ENCODE measurements around the gene DPF3.

The DPF3 gene

GRCh38 chr14:72708708-72709475, 185.0 kb downstream of the DPF3 start:
- Mint-ChIP-seq H3K27me3 (no peaks in the 10 kb centered on the region), H3K9me3 (no peaks in the 10 kb centered on the region), H3K27ac (no peak overlapping the region), H3K4me1 (peaks cover 19 to 24% of the 10 kb centered on the region in 2 donors), H3K36me3 (peaks cover 5 to 16% of the 10 kb centered on the region in 2 donors), H3K4me3 (no peak overlapping the region)
- DNase-seq = no peak
- ATAC-seq (replicated peaks) = no peak

GRCh38 chr14:72708222-72708621, 185.7 kb downstream of the DPF3 start:
- DNase-seq (no peak), ATAC-seq (replicated peaks) (no peak)
- no peak overlapping the region for H3K4me3 Mint-ChIP-seq
- H3K9me3 Mint-ChIP-seq = no peaks in the 10 kb centered on the region
- peaks cover 5 to 16% of the 10 kb centered on the region in 2 donors for H3K36me3 Mint-ChIP-seq
- H3K27ac Mint-ChIP-seq = no peak overlapping the region
- H3K4me1 Mint-ChIP-seq = peaks cover 15 to 18% of the 10 kb centered on the region in 2 donors
- no peaks in the 10 kb centered on the region for H3K27me3 Mint-ChIP-seq

GRCh38 chr14:72706485-72706884, 187.4 kb downstream of the DPF3 start:
- no peaks in the 10 kb centered on the region for H3K27me3 Mint-ChIP-seq
- no peak for DNase-seq
- H3K36me3 Mint-ChIP-seq = peaks cover 5 to 16% of the 10 kb centered on the region in 2 donors
- H3K27ac Mint-ChIP-seq = no peak overlapping the region
- H3K9me3 Mint-ChIP-seq = no peaks in the 10 kb centered on the region
- H3K4me1 Mint-ChIP-seq = peaks cover 13 to 14% of the 10 kb centered on the region in 2 donors
- peak in 1 of 2 donors; percentile 45 for ATAC-seq (replicated peaks)
- no peak overlapping the region for H3K4me3 Mint-ChIP-seq

GRCh38 chr14:72704502-72704901, 189.4 kb downstream of the DPF3 start:
- H3K4me3 Mint-ChIP-seq = no peak overlapping the region
- no peak for DNase-seq
- peaks cover 22 to 26% of the 10 kb centered on the region in 2 donors for H3K4me1 Mint-ChIP-seq
- H3K36me3 Mint-ChIP-seq = peaks cover 5 to 12% of the 10 kb centered on the region in 2 donors
- H3K27ac Mint-ChIP-seq = no peak overlapping the region
- no peaks in the 10 kb centered on the region for H3K27me3 Mint-ChIP-seq
- no peaks in the 10 kb centered on the region for H3K9me3 Mint-ChIP-seq
- ATAC-seq (replicated peaks) = no peak

GRCh38 chr14:72701605-72702004, 192.3 kb downstream of the DPF3 start:
- ATAC-seq (replicated peaks) = no peak
- Mint-ChIP-seq H3K36me3 (peaks cover 8 to 12% of the 10 kb centered on the region in 2 donors), H3K9me3 (no peaks in the 10 kb centered on the region), H3K4me3 (no peak overlapping the region), H3K4me1 (peaks cover 31 to 38% of the 10 kb centered on the region in 2 donors), H3K27ac (no peak overlapping the region), H3K27me3 (no peaks in the 10 kb centered on the region)
- DNase-seq = no peak

GRCh38 chr14:72701237-72701565, 192.7 kb downstream of the DPF3 start:
- no peaks in the 10 kb centered on the region for H3K9me3 Mint-ChIP-seq
- peaks cover 8 to 12% of the 10 kb centered on the region in 2 donors for H3K36me3 Mint-ChIP-seq
- DNase-seq (no peak), ATAC-seq (replicated peaks) (no peak)
- no peak overlapping the region for H3K27ac Mint-ChIP-seq
- H3K4me3 Mint-ChIP-seq = no peak overlapping the region
- H3K4me1 Mint-ChIP-seq = peaks cover 31 to 39% of the 10 kb centered on the region in 2 donors
- H3K27me3 Mint-ChIP-seq = no peaks in the 10 kb centered on the region

GRCh38 chr14:72700338-72701236, 193.3 kb downstream of the DPF3 start:
- ATAC-seq (replicated peaks) (peak in 1 of 2 donors; percentile 23), DNase-seq (no peak)
- Mint-ChIP-seq H3K27me3 (no peaks in the 10 kb centered on the region), H3K27ac (no peak overlapping the region), H3K4me1 (peaks cover 29 to 39% of the 10 kb centered on the region in 2 donors), H3K4me3 (no peak overlapping the region), H3K36me3 (peaks cover 8 to 12% of the 10 kb centered on the region in 2 donors), H3K9me3 (no peaks in the 10 kb centered on the region)

- DNase-seq (no peak), ATAC-seq (replicated peaks) (peak; percentile 49 to 65)
- no peaks in the 10 kb centered on the region for H3K9me3 Mint-ChIP-seq
Observed at GRCh38 chr14:72699852-72700257, 194.0 kb downstream of the DPF3 start.

GRCh38 chr14:72699443-72699842, 194.5 kb downstream of the DPF3 start:
- ATAC-seq (replicated peaks) = peak in 1 of 2 donors; percentile 36
- Mint-ChIP-seq H3K36me3 (peaks cover 5 to 8% of the 10 kb centered on the region in 2 donors), H3K27ac (no peak overlapping the region), H3K4me3 (no peak overlapping the region), H3K4me1 (peaks cover 24 to 33% of the 10 kb centered on the region in 2 donors), H3K9me3 (no peaks in the 10 kb centered on the region), H3K27me3 (no peaks in the 10 kb centered on the region)
- no peak for DNase-seq

More at GRCh38 chr14:72699852-72700257, 194.0 kb downstream of the DPF3 start:
- H3K4me1 Mint-ChIP-seq = peaks cover 27 to 37% of the 10 kb centered on the region in 2 donors
- H3K36me3 Mint-ChIP-seq = peaks cover 8 to 12% of the 10 kb centered on the region in 2 donors
- no peak overlapping the region for H3K27ac Mint-ChIP-seq
- no peaks in the 10 kb centered on the region for H3K27me3 Mint-ChIP-seq
- H3K4me3 Mint-ChIP-seq = no peak overlapping the region

- Mint-ChIP-seq H3K27ac (peak overlapping the region; percentile 3), H3K4me3 (no peak overlapping the region), H3K36me3 (peaks cover 28 to 46% of the 10 kb centered on the region in 2 donors), H3K4me1 (peaks cover 12 to 20% of the 10 kb centered on the region in 2 donors), H3K27me3 (no peaks in the 10 kb centered on the region), H3K9me3 (no peaks in the 10 kb centered on the region)
- DNase-seq (no peak), ATAC-seq (replicated peaks) (peak in 1 of 2 donors; percentile 38)
Observed at GRCh38 chr14:72692696-72693095, 201.2 kb downstream of the DPF3 start.

- no peak for DNase-seq
- peaks cover 26 to 45% of the 10 kb centered on the region in 2 donors for H3K36me3 Mint-ChIP-seq
- peaks cover 0 to 1% of the 10 kb centered on the region in 2 donors for H3K9me3 Mint-ChIP-seq
- H3K27me3 Mint-ChIP-seq = no peaks in the 10 kb centered on the region
- H3K4me1 Mint-ChIP-seq = peaks cover 6 to 9% of the 10 kb centered on the region in 2 donors
- no peak for ATAC-seq (replicated peaks)
- no peak overlapping the region for H3K27ac Mint-ChIP-seq
- H3K4me3 Mint-ChIP-seq = no peak overlapping the region
Observed at GRCh38 chr14:72690324-72690723, 203.6 kb downstream of the DPF3 start.

GRCh38 chr14:72688990-72689671, 204.8 kb downstream of the DPF3 start:
- peaks cover 0 to 3% of the 10 kb centered on the region in 2 donors for H3K9me3 Mint-ChIP-seq
- peaks cover 27 to 54% of the 10 kb centered on the region in 2 donors for H3K36me3 Mint-ChIP-seq
- peaks cover 6 to 9% of the 10 kb centered on the region in 2 donors for H3K4me1 Mint-ChIP-seq
- no peaks in the 10 kb centered on the region for H3K27me3 Mint-ChIP-seq
- DNase-seq = no peak
- no peak overlapping the region for H3K4me3 Mint-ChIP-seq
- ATAC-seq (replicated peaks) = no peak
- no peak overlapping the region for H3K27ac Mint-ChIP-seq

- Mint-ChIP-seq H3K9me3 (peaks cover 0 to 3% of the 10 kb centered on the region in 2 donors), H3K27ac (no peak overlapping the region), H3K27me3 (no peaks in the 10 kb centered on the region), H3K36me3 (peaks cover 17 to 53% of the 10 kb centered on the region in 2 donors), H3K4me3 (no peak overlapping the region), H3K4me1 (no peaks in the 10 kb centered on the region)
- DNase-seq (no peak), ATAC-seq (replicated peaks) (no peak)
Observed at GRCh38 chr14:72686832-72687231, 207.1 kb downstream of the DPF3 start.

- DNase-seq = no peak
- Mint-ChIP-seq H3K9me3 (peaks cover 0 to 3% of the 10 kb centered on the region in 2 donors), H3K36me3 (peaks cover 10 to 46% of the 10 kb centered on the region in 2 donors), H3K4me3 (no peak overlapping the region), H3K27ac (no peak overlapping the region), H3K4me1 (no peaks in the 10 kb centered on the region), H3K27me3 (no peaks in the 10 kb centered on the region)
- ATAC-seq (replicated peaks) = no peak
Observed at GRCh38 chr14:72686101-72686500, 207.8 kb downstream of the DPF3 start.
